Type B pancreatic cell (in vitro differentiated cells): ENCODE data around the gene ANKRD6. TPM values are rescaled to one million over a fixed set of nuclear protein-coding genes. Genes with fewer than 3 reads are reported as not detected.

Experiments used
- DNase-seq: peaks from one replicate; pipeline ENCODE4 v3.0.0; 2021; ENCODE audit warnings: mixed read lengths; ENCODE audit not compliant: unreplicated experiment; ENCODE audit errors: extremely low spot score
- H3K27ac Mint-ChIP-seq: 2 replicates; pipeline ENCODE4 v1.8.0; 2021; ENCODE audit warnings: mild to moderate bottlenecking, mixed read lengths
- H3K27me3 Mint-ChIP-seq: 2 replicates; pipeline ENCODE4 v1.8.0; 2021; ENCODE audit warnings: mixed read lengths
- H3K36me3 Mint-ChIP-seq: 2 replicates; pipeline ENCODE4 v1.8.0; 2021; ENCODE audit warnings: mixed read lengths
- H3K4me1 Mint-ChIP-seq: one replicate; pipeline ENCODE4 v1.8.0; 2021; ENCODE audit warnings: mixed read lengths; ENCODE audit not compliant: unreplicated experiment
- H3K4me3 Mint-ChIP-seq: 2 replicates; pipeline ENCODE4 v1.8.0; 2021; ENCODE audit warnings: mild to moderate bottlenecking, mixed read lengths
- H3K9me3 Mint-ChIP-seq: 2 replicates; pipeline ENCODE4 v1.8.0; 2021; ENCODE audit warnings: mixed read lengths
- CTCF ChIP-seq: fragments of 200-600 bp; sonication (generic); conservative IDR thresholded peaks from 2 replicates; pipeline ENCODE4 v1.5.0; 2021; ENCODE audit warnings: antibody characterized with exemption, mild to moderate bottlenecking
- total RNA-seq: library from RNA; stranded (reverse); gene quantifications from 2 replicates; pipeline ENCODE4 v1.2.1, GENCODE V29; 2021; ENCODE audit warnings: low replicate concordance

ANKRD6 gene
- total RNA-seq, 1 donor from 2014 or later: 34.0 TPM

GRCh38 chr6:89642956-89643355, 210.0 kb downstream of the ANKRD6 start:
- no peak for TF ChIP-seq CTCF
- Mint-ChIP-seq H3K4me3 (no peak overlapping the region), H3K27me3 (no peaks in the 10 kb centered on the region), H3K9me3 (no peaks in the 10 kb centered on the region), H3K4me1 (peaks cover 19% of the 10 kb centered on the region), H3K27ac (no peak overlapping the region), H3K36me3 (peaks cover 31% of the 10 kb centered on the region)
- no peak for DNase-seq

DNA sequence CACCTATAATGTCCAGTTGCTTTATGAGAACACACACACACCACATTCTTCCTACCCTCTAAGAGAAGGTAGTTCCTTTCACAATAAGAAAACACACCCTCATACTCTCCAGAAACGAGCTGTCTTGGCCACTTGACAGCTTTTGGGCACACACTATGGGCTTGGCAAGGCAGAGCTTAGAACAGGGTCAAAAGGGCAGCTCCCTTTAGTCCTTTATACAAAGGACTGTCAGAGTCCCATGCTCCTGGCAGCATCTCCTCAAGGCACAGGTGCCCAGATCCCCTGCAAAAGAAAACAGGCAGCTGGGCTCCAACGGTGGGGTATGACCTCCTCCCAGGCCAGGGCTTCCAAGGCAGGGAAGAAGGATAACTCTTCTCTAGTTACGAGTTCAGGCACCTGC, 210.5 kb downstream of the ANKRD6 start:
- Mint-ChIP-seq H3K4me3 (no peak overlapping the region), H3K36me3 (peaks cover 31% of the 10 kb centered on the region), H3K27me3 (no peaks in the 10 kb centered on the region), H3K9me3 (no peaks in the 10 kb centered on the region), H3K4me1 (peaks cover 15% of the 10 kb centered on the region), H3K27ac (no peak overlapping the region)
- DNase-seq: no peak
- no peak for TF ChIP-seq CTCF

- peaks cover 31% of the 10 kb centered on the region for H3K36me3 Mint-ChIP-seq
Measured at GRCh38 chr6:89644864-89645263, 211.9 kb downstream of the ANKRD6 start.

GRCh38 chr6:89649682-89650081, 216.7 kb downstream of the ANKRD6 start:
- H3K4me3 Mint-ChIP-seq: no peak overlapping the region

More at GRCh38 chr6:89644864-89645263, 211.9 kb downstream of the ANKRD6 start:
- Mint-ChIP-seq H3K4me3 (peak overlapping the region; percentile 5), H3K27ac (peak overlapping the region; percentile 57), H3K9me3 (no peaks in the 10 kb centered on the region), H3K27me3 (no peaks in the 10 kb centered on the region), H3K4me1 (peaks cover 3% of the 10 kb centered on the region)
- no peak for DNase-seq
- no peak for TF ChIP-seq CTCF

GRCh38 chr6:89650579-89650978, 217.6 kb downstream of the ANKRD6 start:
- H3K27ac Mint-ChIP-seq: no peak overlapping the region
- no peak overlapping the region for H3K4me3 Mint-ChIP-seq

More at GRCh38 chr6:89649682-89650081, 216.7 kb downstream of the ANKRD6 start:
- no peak for TF ChIP-seq CTCF
- no peaks in the 10 kb centered on the region for H3K9me3 Mint-ChIP-seq
- no peak overlapping the region for H3K27ac Mint-ChIP-seq
- peaks cover 26% of the 10 kb centered on the region for H3K36me3 Mint-ChIP-seq
- no peaks in the 10 kb centered on the region for H3K27me3 Mint-ChIP-seq
- no peak for DNase-seq
- no peaks in the 10 kb centered on the region for H3K4me1 Mint-ChIP-seq

More at GRCh38 chr6:89650579-89650978, 217.6 kb downstream of the ANKRD6 start:
- no peak for TF ChIP-seq CTCF
- no peaks in the 10 kb centered on the region for H3K4me1 Mint-ChIP-seq
- DNase-seq: no peak
- no peaks in the 10 kb centered on the region for H3K27me3 Mint-ChIP-seq
- H3K9me3 Mint-ChIP-seq: no peaks in the 10 kb centered on the region
- H3K36me3 Mint-ChIP-seq: peaks cover 23% of the 10 kb centered on the region
